PFSK-1 (cell line): ENCODE data around the gene ZNF740.

Experiments used
- FOXP2 ChIP-seq: optimal IDR thresholded peaks from 2 replicates; pipeline ENCODE3; 2011; ENCODE audit warnings: borderline replicate concordance, control low read depth, inconsistent platforms; ENCODE audit not compliant: insufficient read depth; ENCODE audit errors: extremely low read length, extremely low read depth
- POLR2AphosphoS5 ChIP-seq: IDR thresholded peaks from 2 replicates; pipeline ENCODE4 v1.6.1; 2012; ENCODE audit warnings: low read depth, mild to moderate bottlenecking, control low read depth, low read length, moderate library complexity
- SIN3A ChIP-seq: IDR thresholded peaks from 2 replicates; pipeline ENCODE4 v1.6.1; 2012; ENCODE audit warnings: mild to moderate bottlenecking, low read length, moderate library complexity, borderline replicate concordance; ENCODE audit not compliant: insufficient read depth
- TAF1 ChIP-seq: IDR thresholded peaks from 2 replicates; pipeline ENCODE4 v1.6.1; 2012; ENCODE audit warnings: low read length, control low read depth, borderline replicate concordance; ENCODE audit not compliant: insufficient read depth
- TF ChIP-seq, protein P1 (sequence below), 2 experiments: IDR thresholded peaks; 2 replicates each; pipeline versions ENCODE4 v1.6.1 to v1.8.0; 2011 to 2012; ENCODE audit warnings: low read depth in 2 of 2, low read length in 2 of 2, control low read depth in 1 of 2, inconsistent platforms in 1 of 2, mild to moderate bottlenecking in 1 of 2, moderate library complexity in 1 of 2; ENCODE audit not compliant: insufficient read depth in 1 of 2

DNA sequence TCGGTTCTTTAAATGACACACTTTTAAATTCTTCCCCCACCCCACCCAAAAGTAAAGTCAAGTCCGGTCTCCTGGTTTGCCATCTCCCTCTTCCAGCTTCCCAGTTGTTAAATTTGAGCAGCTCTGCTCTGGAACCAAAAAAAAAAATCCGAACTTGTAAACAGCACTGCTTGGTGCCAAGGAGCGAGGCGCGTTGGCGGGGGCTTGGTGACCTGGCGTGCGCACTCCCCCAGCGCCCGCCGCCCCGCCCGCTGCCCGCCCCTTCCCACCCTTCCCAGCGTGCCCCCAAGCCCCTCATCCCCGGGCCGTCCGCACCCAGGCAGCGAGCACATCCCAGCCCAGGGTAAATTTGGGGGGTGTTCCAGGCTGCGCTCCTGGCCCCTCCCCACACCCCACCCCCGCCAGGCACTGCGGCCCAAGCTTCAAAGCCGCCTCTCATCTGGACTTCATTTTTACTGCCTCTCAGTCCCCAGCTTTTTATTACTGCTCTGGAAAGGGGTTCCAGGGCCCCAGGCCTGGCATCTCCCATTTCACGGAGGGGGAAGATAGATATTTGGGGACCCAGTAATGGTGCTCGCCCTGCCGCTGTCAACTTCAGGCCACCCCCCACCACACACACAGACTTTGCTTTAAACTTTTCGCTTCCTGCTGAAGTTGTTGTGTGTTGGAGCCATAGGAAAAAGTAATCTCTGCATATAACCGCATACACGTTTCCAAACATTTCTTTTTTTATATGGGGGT is 38.2 kb downstream of the ZNF740 start:
- no peak for TF ChIP-seq TAF1
- no peak for TF ChIP-seq POLR2AphosphoS5
- no peak for TF ChIP-seq SIN3A
- TF ChIP-seq, protein P1, sequence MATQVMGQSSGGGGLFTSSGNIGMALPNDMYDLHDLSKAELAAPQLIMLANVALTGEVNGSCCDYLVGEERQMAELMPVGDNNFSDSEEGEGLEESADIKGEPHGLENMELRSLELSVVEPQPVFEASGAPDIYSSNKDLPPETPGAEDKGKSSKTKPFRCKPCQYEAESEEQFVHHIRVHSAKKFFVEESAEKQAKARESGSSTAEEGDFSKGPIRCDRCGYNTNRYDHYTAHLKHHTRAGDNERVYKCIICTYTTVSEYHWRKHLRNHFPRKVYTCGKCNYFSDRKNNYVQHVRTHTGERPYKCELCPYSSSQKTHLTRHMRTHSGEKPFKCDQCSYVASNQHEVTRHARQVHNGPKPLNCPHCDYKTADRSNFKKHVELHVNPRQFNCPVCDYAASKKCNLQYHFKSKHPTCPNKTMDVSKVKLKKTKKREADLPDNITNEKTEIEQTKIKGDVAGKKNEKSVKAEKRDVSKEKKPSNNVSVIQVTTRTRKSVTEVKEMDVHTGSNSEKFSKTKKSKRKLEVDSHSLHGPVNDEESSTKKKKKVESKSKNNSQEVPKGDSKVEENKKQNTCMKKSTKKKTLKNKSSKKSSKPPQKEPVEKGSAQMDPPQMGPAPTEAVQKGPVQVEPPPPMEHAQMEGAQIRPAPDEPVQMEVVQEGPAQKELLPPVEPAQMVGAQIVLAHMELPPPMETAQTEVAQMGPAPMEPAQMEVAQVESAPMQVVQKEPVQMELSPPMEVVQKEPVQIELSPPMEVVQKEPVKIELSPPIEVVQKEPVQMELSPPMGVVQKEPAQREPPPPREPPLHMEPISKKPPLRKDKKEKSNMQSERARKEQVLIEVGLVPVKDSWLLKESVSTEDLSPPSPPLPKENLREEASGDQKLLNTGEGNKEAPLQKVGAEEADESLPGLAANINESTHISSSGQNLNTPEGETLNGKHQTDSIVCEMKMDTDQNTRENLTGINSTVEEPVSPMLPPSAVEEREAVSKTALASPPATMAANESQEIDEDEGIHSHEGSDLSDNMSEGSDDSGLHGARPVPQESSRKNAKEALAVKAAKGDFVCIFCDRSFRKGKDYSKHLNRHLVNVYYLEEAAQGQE (IDR thresholded peaks at IDR 0.05; ENCODE audit: insufficient read depth in 1 of 2, low read depth in 2 of 2, low read length in 2 of 2) = no peak
- TF ChIP-seq FOXP2 = no peak
